Measurements from ENCODE around the gene GPR142.
"Not testable (repeated sequence)": the region's sequence is repeated elsewhere in the genome, so short reads cannot be mapped to it uniquely, and the experiment has no call there.

DNA sequence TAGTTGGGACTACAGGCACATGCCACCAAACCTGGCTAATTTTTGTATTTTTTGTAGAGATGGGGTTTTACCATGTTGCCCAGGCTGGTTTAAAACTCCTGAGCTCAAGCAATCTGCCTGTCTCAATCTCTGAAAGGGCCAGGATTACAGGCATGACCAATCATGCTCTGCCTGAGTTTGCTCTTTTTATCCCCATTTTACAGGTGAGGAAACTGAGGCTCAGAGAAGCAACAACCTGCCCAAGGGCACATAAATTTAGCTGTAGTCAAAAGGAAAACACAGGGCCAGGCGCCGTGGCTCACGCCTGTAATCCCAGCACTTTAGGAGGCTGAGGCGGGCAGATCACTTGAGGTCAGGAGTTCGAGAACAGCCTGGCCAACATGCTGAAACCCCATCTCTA is 38.0 kb downstream of the GPR142 start:
- TF ChIP-seq CTCF, POLR2A (IDR thresholded peaks at IDR 0.05): not testable (repeated sequence)

All from suprapubic skin (tissue), 3 donors.